Measurements from ENCODE around the gene OGG1.
"Not testable (repeated sequence)": the region's sequence is repeated elsewhere in the genome, so short reads cannot be mapped to it uniquely, and the experiment has no call there.

The OGG1 gene

GRCh38 chr3:9768141-9768775, 18.5 kb downstream of the OGG1 start:
- DNase-seq = no peak

GRCh38 chr3:9769012-9769411, 19.3 kb downstream of the OGG1 start:
- no peak for DNase-seq

- peak; percentile 73 for DNase-seq
Measured at GRCh38 chr3:9769426-9770275, 19.9 kb downstream of the OGG1 start, which contains the start of gene CAMK1. CAMK1 (minus strand) TSS chr3:9769947; CDS start chr3:9767749, 2,198 bp downstream.

- no peak for DNase-seq
Measured at GRCh38 chr3:9770276-9770812, 20.6 kb downstream of the OGG1 start.

GRCh38 chr3:9771007-9771406, 21.3 kb downstream of the OGG1 start:
- not testable (repeated sequence) for DNase-seq

GRCh38 chr3:9776896-9777693, 27.3 kb downstream of the OGG1 start:
- DNase-seq = no peak

GRCh38 chr3:9777694-9778021, 27.9 kb downstream of the OGG1 start:
- no peak for DNase-seq

GRCh38 chr3:9778143-9779074, 28.7 kb downstream of the OGG1 start:
- peak; percentile 70 for DNase-seq

- DNase-seq = no peak
Measured at GRCh38 chr3:9779075-9779593, 29.4 kb downstream of the OGG1 start.

GRCh38 chr3:9779721-9780457, 30.1 kb downstream of the OGG1 start:
- DNase-seq = no peak

GRCh38 chr3:9780458-9780812, 30.7 kb downstream of the OGG1 start:
- DNase-seq = no peak

GRCh38 chr3:9780910-9781309, 31.2 kb downstream of the OGG1 start:
- DNase-seq = no peak

- DNase-seq = no peak
Measured at GRCh38 chr3:9781551-9781950, 31.8 kb downstream of the OGG1 start.

GRCh38 chr3:9781978-9782603, 32.3 kb downstream of the OGG1 start:
- no peak for DNase-seq

GRCh38 chr3:9782770-9783169, 33.0 kb downstream of the OGG1 start:
- no peak for DNase-seq

GRCh38 chr3:9783954-9784353, 34.2 kb downstream of the OGG1 start:
- DNase-seq = no peak

- peak; percentile 43 for DNase-seq
Measured at GRCh38 chr3:9784965-9785364, 35.2 kb downstream of the OGG1 start.

- DNase-seq = no peak
Measured at GRCh38 chr3:9785602-9786001, 35.9 kb downstream of the OGG1 start.

GRCh38 chr3:9786209-9786739, 36.5 kb downstream of the OGG1 start:
- no peak for DNase-seq
